Measurements from ENCODE around the gene CCDC167. TPM values are rescaled to one million over a fixed set of nuclear protein-coding genes. Genes with fewer than 3 reads are reported as not detected.

Gene CCDC167
- total RNA-seq, 2 experiments from 2014 or later, result 48.5 to 54.2 TPM

Other genes with a start within 250 kb of the CCDC167 start
- gene TBC1D22B, start 242.1 kb downstream of the CCDC167 start, total RNA-seq, result 10 to 100 TPM; 13.8 to 14.7 TPM
- gene TMEM217, start 241.7 kb downstream of the CCDC167 start, total RNA-seq, result 1 to 10 TPM; 1.4 to 2.0 TPM
- gene RNF8, start 145.9 kb downstream of the CCDC167 start, total RNA-seq, result 10 to 100 TPM; 22.0 to 24.8 TPM
- gene CMTR1, start 66.7 kb downstream of the CCDC167 start, total RNA-seq, result 10 to 100 TPM; 83.9 to 89.7 TPM
- 10 to 100 TPM; 16.4 to 23.0 TPM for gene MDGA1, start 198.0 kb upstream of the CCDC167 start, total RNA-seq